IMR-90 (cell line): ENCODE results near the gene ZNRF4. TPM values are rescaled to one million over a fixed set of nuclear protein-coding genes. Genes with fewer than 3 reads are reported as not detected.
"Not testable (repeated sequence)": the region's sequence is repeated elsewhere in the genome, so short reads cannot be mapped to it uniquely, and the experiment has no call there.

Experiments used
- ATAC-seq: fragments of 200-7000 bp; cut with Tn5 transposase; 2 replicates; pipeline ENCODE4 v1.9.1; 2020; ENCODE audit warnings: low read depth, mild to moderate bottlenecking, moderate library complexity
- BruUV-seq: library from RNA; stranded (reverse); fragments of 400-500 nt; replicated peaks from 2 replicates; lab custom pipeline; 2021; lab: Mats Ljungman, UMichigan
- CTCF ChIA-PET: fragments of 300-600 bp; formaldehyde crosslinking; extraction: SDS; loops from one replicate; lab custom pipeline; 2021; ENCODE audit warnings: antibody characterized with exemption; lab: Yijun Ruan, JAX
- POLR2A ChIA-PET: fragments of 300-600 bp; sonication (Branson Sonifier 250); formaldehyde crosslinking; loops from one replicate; lab custom pipeline; 2022; ENCODE audit warnings: antibody characterized with exemption; ENCODE audit not compliant: unreplicated experiment; lab: Charles Lee
- DNase-seq: peaks from one replicate; pipeline ENCODE4 v3.0.0; 2013
- H2AFZ ChIP-seq: replicated peaks from 2 replicates; pipeline ENCODE3; 2013; ENCODE audit warnings: low read length, mild to moderate bottlenecking; ENCODE audit not compliant: poor library complexity
- H2AK5ac ChIP-seq: 2 replicates; pipeline ENCODE4 v1.6.1; 2013; ENCODE audit warnings: low read depth, low read length, inconsistent platforms
- H2AK9ac ChIP-seq: replicated peaks from 2 replicates; pipeline ENCODE3; 2013; ENCODE audit warnings: mild to moderate bottlenecking, low read depth, low read length, moderate library complexity; ENCODE audit not compliant: poor library complexity
- H2BK120ac ChIP-seq: 2 replicates; pipeline ENCODE4 v1.6.1; 2013; ENCODE audit warnings: low read depth, low read length, inconsistent platforms
- H2BK15ac ChIP-seq: 3 replicates; pipeline ENCODE4 v1.6.1; 2013; ENCODE audit warnings: low read depth, low read length, inconsistent platforms
- H2BK20ac ChIP-seq: 2 replicates; pipeline ENCODE4 v1.6.1; 2013; ENCODE audit warnings: low read depth, mild to moderate bottlenecking, inconsistent platforms, low read length, moderate library complexity
- H2BK5ac ChIP-seq: 2 replicates; pipeline ENCODE4 v1.6.1; 2013; ENCODE audit warnings: mild to moderate bottlenecking, low read depth, low read length, inconsistent platforms; ENCODE audit not compliant: poor library complexity, severe bottlenecking
- H3K14ac ChIP-seq: replicated peaks from 2 replicates; pipeline ENCODE4 v1.6.1; 2013; ENCODE audit warnings: low read depth, low read length, inconsistent platforms
- H3K18ac ChIP-seq: 2 replicates; pipeline ENCODE4 v1.6.1; 2013; ENCODE audit warnings: low read depth, low read length, control low read depth
- H3K23ac ChIP-seq: 2 replicates; pipeline ENCODE4 v1.6.1; 2013; ENCODE audit warnings: low read depth, low read length, inconsistent platforms
- H3K27ac ChIP-seq: 2 replicates; pipeline ENCODE4 v1.5.1; 2013; ENCODE audit warnings: mild to moderate bottlenecking, control low read depth, low read length; ENCODE audit not compliant: insufficient read depth
- H3K27me3 ChIP-seq: 2 replicates; pipeline ENCODE4 v1.6.1; 2013; ENCODE audit warnings: low read length; ENCODE audit not compliant: control insufficient read depth, insufficient read depth
- H3K36me3 ChIP-seq: 2 replicates; pipeline ENCODE4 v1.6.1; 2013; ENCODE audit warnings: low read length, mixed read lengths; ENCODE audit not compliant: control insufficient read depth, insufficient read depth
- H3K4ac ChIP-seq: 2 replicates; pipeline ENCODE4 v1.6.1; 2013; ENCODE audit warnings: low read depth, low read length, inconsistent platforms
- H3K4me1 ChIP-seq: 2 replicates; pipeline ENCODE4 v1.6.1; 2013; ENCODE audit warnings: low read length, mixed read lengths; ENCODE audit not compliant: control insufficient read depth, insufficient read depth
- H3K4me2 ChIP-seq: 2 replicates; pipeline ENCODE4 v1.6.1; 2013; ENCODE audit warnings: low read depth, mild to moderate bottlenecking, control low read depth, low read length, moderate library complexity
- H3K4me3 ChIP-seq: 2 replicates; pipeline ENCODE4 v1.5.1; 2013; ENCODE audit warnings: low read depth, mild to moderate bottlenecking, control low read depth, low read length, moderate library complexity; ENCODE audit not compliant: insufficient read depth
- H3K56ac ChIP-seq: 2 replicates; pipeline ENCODE4 v1.6.1; 2013; ENCODE audit warnings: low read length, inconsistent platforms; ENCODE audit not compliant: insufficient read depth; ENCODE audit errors: extremely low read depth
- H3K79me1 ChIP-seq, 2 experiments: 2 replicates each; pipeline ENCODE4 v1.6.1; 2013; ENCODE audit warnings: low read length in 2 of 2, inconsistent platforms in 1 of 2, low read depth in 1 of 2
- H3K9ac ChIP-seq: 2 replicates; pipeline ENCODE4 v1.6.1; 2013; ENCODE audit warnings: low read depth, low read length, control low read depth
- H3K9me1 ChIP-seq: 2 replicates; pipeline ENCODE4 v1.6.1; 2013; ENCODE audit warnings: low read length, inconsistent platforms; ENCODE audit not compliant: insufficient read depth
- H3K9me3 ChIP-seq: 2 replicates; pipeline ENCODE4 v1.6.1; 2013; ENCODE audit warnings: low read length; ENCODE audit not compliant: control insufficient read depth, insufficient read depth
- H4K20me1 ChIP-seq: 2 replicates; pipeline ENCODE4 v1.6.1; 2013; ENCODE audit warnings: low read length, inconsistent platforms; ENCODE audit not compliant: insufficient read depth
- H4K5ac ChIP-seq: 2 replicates; pipeline ENCODE4 v1.6.1; 2013; ENCODE audit warnings: mild to moderate bottlenecking, low read depth, low read length, control low read depth
- H4K8ac ChIP-seq, 2 experiments: 2 replicates each; pipeline ENCODE4 v1.6.1; 2013; ENCODE audit warnings: low read depth in 2 of 2, low read length in 2 of 2, control low read depth in 1 of 2, inconsistent platforms in 1 of 2
- H4K91ac ChIP-seq: 2 replicates; pipeline ENCODE4 v1.6.1; 2013; ENCODE audit warnings: low read depth, low read length, inconsistent platforms; ENCODE audit not compliant: insufficient read depth
- WGBS, 2 experiments: methylation state at CpG; one replicate each; pipeline versions ENCODE4 v1.1.5 to v1.1.7; 2013; ENCODE audit warnings: missing lambda C conversion rate in 2 of 2; ENCODE audit not compliant: insufficient read length in 1 of 2; ENCODE audit errors: extremely low coverage in 2 of 2; 5-methylcytosine and 5-hydroxymethylcytosine counted together
- dilution Hi-C: fragments of 300-500 bp; cut with HindIII; formaldehyde crosslinking; loops from one replicate; pipeline ENCODE4 v1.14.3; 2018; ENCODE audit warnings: low sequenced_read_pairs; ENCODE audit not compliant: unreplicated experiment
- in situ Hi-C: fragments of 300-500 bp; cut with MboI; formaldehyde crosslinking; loops from 3 replicates; pipeline ENCODE4 v1.14.3; 2019; ENCODE audit warnings: low sequenced_read_pairs, inconsistent platforms, mixed read lengths
- intact Hi-C: fragments of 100-400 bp; cut with micrococcal nuclease; formaldehyde crosslinking; loops from 2 replicates; pipeline ENCODE4 v1.10.0; 2022
- polyA plus RNA-seq, 3 experiments: library from polyadenylated mRNA; depleted of rRNA; stranded (reverse); fragments of >200 nt; gene quantifications; 2 replicates each; pipeline ENCODE4 v1.2.3, GENCODE V29; 2012; ENCODE audit warnings: low replicate concordance in 1 of 3
- total RNA-seq: library from RNA; depleted of rRNA; stranded (reverse); fragments of >200 nt; gene quantifications from 2 replicates; pipeline ENCODE4 v1.2.3, GENCODE V29; 2012

Gene ZNRF4
- total and polyA plus RNA-seq, 2 of the 4 experiments (the other 2 are of a cell fraction), result not detected

GRCh38 chr19:5438756-5439155, 16.5 kb upstream of the ZNRF4 start:
- H3K18ac ChIP-seq, H2BK20ac ChIP-seq, H3K56ac ChIP-seq, H4K20me1 ChIP-seq, H4K91ac ChIP-seq, H3K4me1 ChIP-seq, H3K4me2 ChIP-seq, H4K5ac ChIP-seq, H3K9ac ChIP-seq, H2AK5ac ChIP-seq, intact Hi-C loops, H2AFZ ChIP-seq, H2BK120ac ChIP-seq, H3K27ac ChIP-seq, H3K4ac ChIP-seq, H3K36me3 ChIP-seq, H3K79me1 ChIP-seq, dilution Hi-C loops, in situ Hi-C loops, H3K23ac ChIP-seq, H3K9me3 ChIP-seq, POLR2A ChIA-PET, H3K4me3 ChIP-seq, CTCF ChIA-PET, H2BK15ac ChIP-seq, H3K14ac ChIP-seq, ATAC-seq, H2AK9ac ChIP-seq, BruUV-seq, DNase-seq, H3K27me3 ChIP-seq, H3K9me1 ChIP-seq, H4K8ac ChIP-seq, H2BK5ac ChIP-seq: not testable (repeated sequence)
- WGBS, 2 experiments, result no CpG with 5 or more reads among the region's 8 CpGs
